GM18498 (cell line): ENCODE measurements around the gene TSSK3.

ENCODE experiments used
- ATAC-seq: cut with Tn5 transposase; IDR thresholded peaks from one replicate; pipeline ENCODE4 v1.9.1; 2021; ENCODE audit warnings: mild to moderate bottlenecking, moderate library complexity; ENCODE audit not compliant: unreplicated experiment

The TSSK3 gene

GRCh38 chr1:32361674-32362473, 465 bp upstream of the TSSK3 start:
- no peak for ATAC-seq

GRCh38 chr1:32363713-32364112, 1.4 kb downstream of the TSSK3 start:
- no peak for ATAC-seq

GRCh38 chr1:32364836-32365235, 2.5 kb downstream of the TSSK3 start:
- no peak for ATAC-seq

- no peak for ATAC-seq
Observed at GRCh38 chr1:32365445-32365844, 3.1 kb downstream of the TSSK3 start.

- no peak for ATAC-seq
Observed at GRCh38 chr1:32367912-32368635, 5.7 kb downstream of the TSSK3 start.

GRCh38 chr1:32372149-32372756, 9.9 kb downstream of the TSSK3 start:
- ATAC-seq: no peak

- ATAC-seq: no peak
Observed at GRCh38 chr1:32373996-32374592, 11.8 kb downstream of the TSSK3 start.

- no peak for ATAC-seq
Observed at GRCh38 chr1:32376199-32376598, 13.9 kb downstream of the TSSK3 start.

GRCh38 chr1:32377541-32378220, 15.3 kb downstream of the TSSK3 start:
- ATAC-seq: no peak

GRCh38 chr1:32380057-32380456, 17.7 kb downstream of the TSSK3 start:
- ATAC-seq: no peak

- ATAC-seq: no peak
Observed at GRCh38 chr1:32386676-32387392, 24.5 kb downstream of the TSSK3 start.

- ATAC-seq: no peak
Observed at GRCh38 chr1:32388641-32389040, 26.3 kb downstream of the TSSK3 start.

GRCh38 chr1:32390904-32391870, 28.8 kb downstream of the TSSK3 start:
- ATAC-seq: no peak

GRCh38 chr1:32392325-32392724, 30.0 kb downstream of the TSSK3 start:
- no peak for ATAC-seq

- ATAC-seq: no peak
Observed at GRCh38 chr1:32393136-32393535, 30.8 kb downstream of the TSSK3 start.

GRCh38 chr1:32393832-32394140, 31.4 kb downstream of the TSSK3 start:
- peak; percentile 16 for ATAC-seq

GRCh38 chr1:32394141-32394889, 32.0 kb downstream of the TSSK3 start, which contains the start of gene BSDC1:
Gene BSDC1, minus strand, starts transcription at chr1:32394441. Its CDS starts 27 bp downstream, at chr1:32394414.
- peak; percentile 95 for ATAC-seq

GRCh38 chr1:32394890-32395432, 32.6 kb downstream of the TSSK3 start:
- ATAC-seq: peak; percentile 6
